Thyroid gland (tissue), 4 donors: ENCODE results near the gene ATL2. TPM values are rescaled to one million over a fixed set of nuclear protein-coding genes. Genes with fewer than 3 reads are reported as not detected.
A peak's percentile ranks its signal among the peaks of the same experiment; 100 is the strongest.

ENCODE experiments used
- DNase-seq, 2 donors: peaks; one replicate each; pipeline ENCODE4 v3.0.0-alpha.2; 2019
- H3K27ac ChIP-seq, 3 donors: fragments of 200-600 bp; sonication (generic); 1 replicate in 2 of 3; 2 replicates in 1 of 3; pipeline ENCODE4 v1.5.1; 2016 to 2019; ENCODE audit warnings: mild to moderate bottlenecking in 1 of 3, moderate library complexity in 1 of 3
- H3K27me3 ChIP-seq: fragments of 200-600 bp; sonication (generic); one replicate; pipeline ENCODE4 v1.5.1; 2019
- H3K36me3 ChIP-seq, 2 donors: fragments of 200-600 bp; sonication (generic); one replicate each; pipeline ENCODE4 v1.5.1; 2016 to 2019
- H3K4me1 ChIP-seq, 2 donors: fragments of 200-600 bp; sonication (generic); one replicate each; pipeline ENCODE4 v1.5.1; 2017 to 2019
- H3K4me3 ChIP-seq, 3 donors: fragments of 200-600 bp; sonication (generic); replicated peaks in 1 of 3; 1 replicate in 2 of 3; 2 replicates in 1 of 3; pipeline ENCODE4 v1.5.1; 2016; ENCODE audit warnings: mild to moderate bottlenecking in 1 of 3
- H3K9me3 ChIP-seq: fragments of 200-600 bp; sonication (generic); one replicate; pipeline ENCODE4 v1.5.1; 2017
- CTCF ChIP-seq, 6 experiments: fragments of 200-600 bp in 3 of 6; fragments of 450-650 bp in 3 of 6; sonication (generic) in 3 of 6; IDR thresholded peaks; one replicate each; pipeline ENCODE4 v1.5.1; 2016 to 2019; ENCODE audit warnings: antibody characterized with exemption in 6 of 6, mild to moderate bottlenecking in 2 of 6, inconsistent platforms in 1 of 6, moderate library complexity in 1 of 6
- POLR2A ChIP-seq, 2 donors: fragments of 450-650 bp; IDR thresholded peaks; one replicate each; pipeline ENCODE4 v1.6.1; 2017; ENCODE audit warnings: antibody characterized with exemption in 2 of 2, mild to moderate bottlenecking in 2 of 2, moderate library complexity in 1 of 2
- WGBS, 2 donors: methylation state at CpG; one replicate each; pipeline ENCODE4 v1.1.5; 2017; 5-methylcytosine and 5-hydroxymethylcytosine counted together
- intact Hi-C: fragments of 100-400 bp; cut with DNase I; formaldehyde crosslinking; loops from one replicate; pipeline ENCODE4 v1.15.1; 2023
- total RNA-seq, 4 donors: library from RNA; depleted of rRNA; stranded (reverse); fragments of >200 nt; gene quantifications; one replicate each; pipeline ENCODE4 v1.2.3, GENCODE V29; 2016

Gene ATL2
- total RNA-seq, 4 donors from 2014 or later = 126 to 267 (median 146) TPM

GRCh38 chr2:38254796-38255195 is 122.3 kb downstream of the ATL2 start:
- 29 to 34% methylated on average over 5 of the region's 5 CpGs for WGBS, 2 donors
- peaks cover 0 to 10% of the 10 kb centered on the region in 2 donors for H3K4me1 ChIP-seq
- peak; percentile 43 to 66 for DNase-seq
- H3K4me3 ChIP-seq = no peak overlapping the region
- no peak for TF ChIP-seq POLR2A (IDR thresholded peaks at IDR 0.05)
- no peak for TF ChIP-seq CTCF (IDR thresholded peaks at IDR 0.05)
- no peaks in the 10 kb centered on the region for H3K36me3 ChIP-seq
- intact Hi-C loops = no loop called here
- H3K27ac ChIP-seq = peak overlapping the region in 1 of 3 donors; percentile 24
- no peaks in the 10 kb centered on the region for H3K9me3 ChIP-seq
- no peaks in the 10 kb centered on the region for H3K27me3 ChIP-seq

GRCh38 chr2:38251940-38252339 is 125.1 kb downstream of the ATL2 start:
- Histone ChIP-seq H3K4me3 (no peak overlapping the region), H3K4me1 (peaks cover 0 to 10% of the 10 kb centered on the region in 2 donors), H3K27me3 (no peaks in the 10 kb centered on the region), H3K36me3 (no peaks in the 10 kb centered on the region), H3K27ac (no peak overlapping the region), H3K9me3 (no peaks in the 10 kb centered on the region)
- 53 to 55% methylated on average over 1 of the region's 1 CpG for WGBS, 2 donors
- no peak for TF ChIP-seq POLR2A (IDR thresholded peaks at IDR 0.05)
- no peak for TF ChIP-seq CTCF (IDR thresholded peaks at IDR 0.05)
- intact Hi-C loops = no loop called here
- no peak for DNase-seq

- Histone ChIP-seq H3K9me3 (no peaks in the 10 kb centered on the region), H3K27me3 (no peaks in the 10 kb centered on the region), H3K4me3 (no peak overlapping the region), H3K36me3 (no peaks in the 10 kb centered on the region), H3K27ac (no peak overlapping the region), H3K4me1 (peaks cover 0 to 10% of the 10 kb centered on the region in 2 donors)
- no peak for TF ChIP-seq POLR2A (IDR thresholded peaks at IDR 0.05)
- TF ChIP-seq CTCF (IDR thresholded peaks at IDR 0.05) = no peak
- no peak for DNase-seq
- intact Hi-C loops = no loop called here
- WGBS, 2 donors = 97% methylated on average over 2 of the region's 2 CpGs
These were observed 128.4 kb downstream of the ATL2 start for GRCh38 chr2:38248707-38249106.

- H3K9me3 ChIP-seq = no peaks in the 10 kb centered on the region
- H3K4me1 ChIP-seq = peaks cover 0 to 10% of the 10 kb centered on the region in 2 donors
- H3K4me3 ChIP-seq = no peak overlapping the region
- WGBS, 2 donors = 85% methylated on average over 4 of the region's 4 CpGs
- no peak for DNase-seq
- intact Hi-C loops = no loop called here
- no peaks in the 10 kb centered on the region for H3K36me3 ChIP-seq
- no peaks in the 10 kb centered on the region for H3K27me3 ChIP-seq
- TF ChIP-seq CTCF (IDR thresholded peaks at IDR 0.05) = no peak
- no peak for TF ChIP-seq POLR2A (IDR thresholded peaks at IDR 0.05)
- no peak overlapping the region for H3K27ac ChIP-seq
These were observed 128.8 kb downstream of the ATL2 start for GRCh38 chr2:38248255-38248654.

GRCh38 chr2:38246105-38246504 is 131.0 kb downstream of the ATL2 start:
- peaks cover 0 to 10% of the 10 kb centered on the region in 2 donors for H3K4me1 ChIP-seq
- H3K27ac ChIP-seq = no peak overlapping the region
- TF ChIP-seq POLR2A (IDR thresholded peaks at IDR 0.05) = no peak
- TF ChIP-seq CTCF (IDR thresholded peaks at IDR 0.05) = no peak
- H3K36me3 ChIP-seq = no peaks in the 10 kb centered on the region
- H3K27me3 ChIP-seq = no peaks in the 10 kb centered on the region
- whole genome bisulfite sequencing, 2 donors = 76 to 94% methylated on average over 3 of the region's 3 CpGs
- DNase-seq = no peak
- no peaks in the 10 kb centered on the region for H3K9me3 ChIP-seq
- intact Hi-C loops = no loop called here
- no peak overlapping the region for H3K4me3 ChIP-seq
